ENCODE measurements around the gene LRRTM4.
"Not testable (repeated sequence)": the region's sequence is repeated elsewhere in the genome, so short reads cannot be mapped to it uniquely, and the experiment has no call there.

LRRTM4 gene

GRCh38 chr2:76829374-76830234 is 692.6 kb downstream of the LRRTM4 start:
- DNase-seq, result no peak

DNA sequence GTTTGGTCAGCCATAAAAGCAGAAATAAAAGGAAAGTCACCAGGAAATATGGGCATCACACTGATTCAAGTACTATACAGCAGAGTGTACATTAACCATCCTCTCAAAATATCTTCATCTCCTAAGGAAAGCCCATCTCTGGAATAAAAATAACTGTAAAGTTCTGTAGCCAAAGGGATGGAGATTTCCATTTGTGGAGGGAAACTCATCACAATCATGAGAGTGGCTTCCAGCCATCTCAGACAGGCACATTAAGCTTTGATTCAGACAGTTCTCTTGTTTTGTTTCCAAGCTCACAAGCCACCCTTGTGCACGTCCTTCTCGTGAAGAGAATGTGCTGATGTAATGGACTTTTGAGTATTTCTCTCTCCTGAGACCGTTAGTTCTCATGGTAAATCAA is 695.5 kb downstream of the LRRTM4 start:
- no peak for DNase-seq

GRCh38 chr2:76825140-76825970 is 696.8 kb downstream of the LRRTM4 start:
- no peak for DNase-seq

DNA sequence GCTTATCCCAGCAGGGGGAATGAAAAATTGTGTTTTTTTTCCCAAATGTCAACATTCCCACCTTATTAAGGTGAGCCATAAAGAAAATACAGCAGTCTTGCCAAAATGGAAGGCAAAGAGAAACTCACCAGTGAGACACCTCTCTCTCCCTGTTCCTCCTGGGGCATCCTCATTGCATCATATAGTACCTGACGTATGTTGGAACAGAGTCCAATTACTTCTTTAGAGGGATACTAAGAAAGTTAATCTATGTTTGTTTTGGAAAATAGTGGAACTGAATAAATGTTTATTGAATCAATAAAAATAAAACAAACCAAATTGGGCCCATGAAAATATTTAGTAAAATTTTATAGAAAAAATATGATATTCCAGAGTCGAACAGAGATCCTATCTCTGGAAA is 700.4 kb downstream of the LRRTM4 start:
- no peak for DNase-seq

GRCh38 chr2:76813084-76813483 is 709.1 kb downstream of the LRRTM4 start:
- no peak for DNase-seq

DNA sequence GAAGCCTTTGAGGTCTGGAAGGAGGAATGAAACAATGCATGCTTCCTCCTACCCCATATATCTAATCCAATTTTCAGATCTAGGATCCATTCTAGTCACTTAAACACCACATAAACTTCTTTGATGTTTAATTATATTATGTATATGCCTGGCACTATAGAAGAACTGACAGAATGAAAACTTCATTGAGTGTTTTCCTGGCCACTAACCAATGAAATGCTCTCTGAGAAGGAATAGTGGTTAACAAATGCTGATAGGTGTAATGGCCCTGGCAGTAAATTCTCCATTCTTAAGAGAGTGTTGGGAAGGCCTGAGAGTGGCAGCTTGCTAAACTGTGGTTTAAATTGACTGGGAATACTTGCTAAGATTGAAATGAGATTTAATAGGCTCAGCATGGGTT is 710.0 kb downstream of the LRRTM4 start:
- DNase-seq, result no peak

GRCh38 chr2:76809136-76809535 is 713.0 kb downstream of the LRRTM4 start:
- DNase-seq, result no peak

GRCh38 chr2:76808732-76809131 is 713.4 kb downstream of the LRRTM4 start:
- DNase-seq, result no peak

DNA sequence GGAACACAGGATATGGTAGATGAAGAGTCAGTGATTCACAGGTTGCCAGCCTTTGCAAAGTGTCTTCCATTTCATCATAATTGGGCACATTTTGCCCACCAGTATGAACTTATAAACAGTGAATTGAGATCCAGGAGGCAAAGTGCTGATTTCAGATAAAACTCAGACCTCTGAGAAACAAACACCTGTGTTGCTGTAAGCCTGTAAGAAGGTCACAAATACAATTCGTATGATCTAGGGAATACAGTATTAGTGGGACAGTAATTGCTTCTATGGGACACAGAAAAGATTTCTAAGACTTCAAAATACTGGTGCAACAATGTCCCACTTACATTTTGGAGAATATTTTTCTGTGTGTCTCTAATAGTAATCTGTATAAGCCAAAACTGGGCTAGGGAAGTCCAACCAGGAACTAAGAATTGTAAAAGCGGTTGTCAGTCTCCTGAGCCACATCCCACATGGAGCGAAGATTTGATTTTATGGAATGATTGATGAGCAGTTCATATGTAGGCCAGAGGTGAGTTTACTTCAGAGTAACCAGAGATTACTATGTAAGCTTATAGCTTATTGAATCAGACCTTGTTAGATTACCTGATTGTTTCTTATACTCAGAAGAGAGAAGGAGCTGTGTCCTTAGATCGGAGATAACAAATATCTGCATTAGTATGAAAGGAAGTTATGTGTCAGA is 728.4 kb downstream of the LRRTM4 start:
- no peak for DNase-seq

DNA sequence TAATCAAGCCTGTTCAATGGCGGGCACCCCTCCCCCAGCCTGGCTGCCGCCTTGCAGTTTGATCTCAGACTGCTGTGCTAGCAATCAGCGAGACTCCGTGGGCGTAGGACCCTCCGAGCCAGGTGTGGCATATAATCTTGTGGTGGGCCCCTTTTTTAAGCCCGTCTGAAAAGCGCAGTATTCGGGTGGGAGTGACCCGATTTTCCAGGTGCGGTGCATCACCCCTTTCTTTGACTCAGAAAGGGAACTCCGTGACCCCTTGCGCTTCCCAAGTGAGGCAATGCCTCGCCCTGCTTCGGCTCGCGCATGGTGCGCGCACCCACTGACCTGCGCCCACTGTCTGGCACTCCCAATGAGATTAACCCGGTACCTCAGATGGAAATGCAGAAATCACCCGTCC is 740.9 kb downstream of the LRRTM4 start:
- not testable (repeated sequence) for DNase-seq

GRCh38 chr2:76763276-76763675 is 758.9 kb downstream of the LRRTM4 start:
- no peak for DNase-seq

- no peak for DNase-seq
Measured at GRCh38 chr2:76760367-76760704, 761.8 kb downstream of the LRRTM4 start.

GRCh38 chr2:76759634-76760366 is 762.4 kb downstream of the LRRTM4 start:
- DNase-seq, result no peak

GRCh38 chr2:76752506-76752905 is 769.7 kb downstream of the LRRTM4 start:
- no peak for DNase-seq

GRCh38 chr2:76749858-76750257 is 772.3 kb downstream of the LRRTM4 start:
- no peak for DNase-seq

DNA sequence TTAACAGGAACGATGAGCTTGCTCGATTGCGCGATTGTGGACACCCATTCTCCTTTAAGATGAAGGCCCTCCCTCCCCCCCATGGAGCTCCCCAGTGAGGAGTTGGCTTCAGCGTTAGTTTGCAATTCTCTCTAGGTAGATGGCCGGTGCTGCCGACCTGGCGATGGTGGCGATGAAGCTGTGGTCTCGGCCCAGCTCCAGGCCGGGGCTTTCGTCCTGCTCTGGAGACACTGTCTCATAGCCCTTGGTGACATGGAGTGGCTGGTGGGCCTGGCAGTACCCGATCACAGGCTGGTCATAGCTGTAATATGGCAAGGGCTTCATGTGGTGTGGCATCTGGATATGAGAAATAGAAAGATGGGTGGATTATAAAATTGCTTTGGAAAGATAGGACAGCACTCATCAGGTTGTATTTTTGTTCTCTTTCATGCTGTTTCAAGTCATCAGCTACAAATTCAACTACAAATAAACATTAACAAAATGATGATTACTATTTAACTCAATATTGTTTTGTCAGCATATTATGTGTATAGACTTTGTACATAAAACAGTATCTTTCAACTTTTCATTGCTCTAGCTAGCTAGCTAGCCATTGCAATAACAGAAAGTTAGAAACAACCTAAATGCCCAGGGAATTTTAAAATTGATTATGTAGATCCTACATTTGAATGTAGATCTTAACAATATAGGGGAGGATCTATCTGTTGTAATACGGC is 773.4 kb downstream of the LRRTM4 start:
- DNase-seq, result no peak

GRCh38 chr2:76745605-76746004 is 776.6 kb downstream of the LRRTM4 start:
- no peak for DNase-seq

GRCh38 chr2:76737607-76738006 is 784.6 kb downstream of the LRRTM4 start:
- DNase-seq, result no peak

DNA sequence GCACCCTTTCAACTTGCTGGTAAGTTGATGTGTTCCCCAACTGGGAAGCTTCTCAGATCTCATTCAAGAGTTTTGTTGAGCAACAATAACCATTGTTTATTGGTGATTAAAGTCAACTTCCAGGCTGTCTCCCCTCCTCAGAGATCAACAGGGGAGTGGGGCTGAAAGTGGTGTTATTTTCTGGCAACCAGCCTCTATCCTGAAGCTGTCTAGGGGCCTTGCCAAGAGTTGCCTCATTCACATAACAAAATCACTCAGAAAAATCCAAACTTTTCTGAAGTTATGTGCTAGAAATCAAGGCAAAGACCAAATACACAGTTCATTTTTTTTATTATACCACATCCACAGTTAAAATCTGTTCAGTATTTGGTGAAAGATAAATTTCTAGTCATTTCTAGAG is 788.4 kb downstream of the LRRTM4 start:
- DNase-seq, result no peak

- no peak for DNase-seq
Measured at GRCh38 chr2:76731157-76731556, 791.0 kb downstream of the LRRTM4 start.

DNA sequence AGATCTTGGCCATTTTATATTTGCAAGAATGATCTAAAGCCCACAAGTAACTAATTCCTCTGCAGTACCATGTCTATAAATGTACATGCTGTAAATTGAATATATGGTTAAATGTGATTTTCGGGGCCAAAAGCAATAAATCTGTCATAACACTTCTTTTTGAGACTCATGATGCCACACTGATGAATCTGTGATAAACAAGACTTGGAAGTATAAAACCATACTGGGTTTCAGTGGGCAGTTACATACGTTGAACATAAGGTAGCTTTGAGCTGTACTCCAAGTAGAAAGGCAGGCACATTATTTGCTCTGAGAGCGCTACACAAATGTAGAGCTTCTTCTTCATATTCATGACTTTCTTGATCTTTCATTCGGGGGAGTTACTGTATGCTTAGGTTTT is 792.2 kb downstream of the LRRTM4 start:
- DNase-seq, result no peak

DNA sequence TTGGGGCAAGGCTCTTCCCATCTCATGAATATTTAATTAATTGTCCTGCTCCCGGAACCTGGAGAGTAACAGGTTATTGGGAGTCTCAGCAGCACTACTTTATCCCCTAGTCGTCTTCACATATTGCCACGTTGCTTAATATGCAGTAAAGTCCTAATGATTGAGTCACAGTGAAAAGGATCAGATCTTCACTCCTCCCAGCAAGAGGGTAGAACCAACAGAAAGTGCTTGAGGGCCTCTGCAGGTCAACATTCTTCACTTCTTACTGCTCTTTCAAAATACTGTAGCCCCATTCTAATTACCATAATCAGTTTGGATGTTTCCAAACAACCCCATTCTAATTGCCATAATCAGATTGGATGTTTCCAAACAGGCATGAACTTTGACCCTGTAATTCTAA is 801.0 kb downstream of the LRRTM4 start:
- DNase-seq, result no peak

All from DMS153 (cell line).